Fibroblast of lung (primary cell): Measurements from ENCODE around the gene LHFPL5. TPM values are rescaled to one million over a fixed set of nuclear protein-coding genes. Genes with fewer than 3 reads are reported as not detected.

ENCODE experiments used
- DNase-seq, 2 donors: peaks; one replicate each; pipeline versions ENCODE4 v3.0.0 to v3.0.0-alpha.2; 2010; ENCODE audit warnings: low read depth in 2 of 2
- H2AFZ ChIP-seq: 2 replicates; pipeline ENCODE4 v1.5.1; 2012; ENCODE audit warnings: low read length, control low read depth, inconsistent platforms
- H3K27ac ChIP-seq: 2 replicates; pipeline ENCODE4 v1.5.1; 2011; ENCODE audit warnings: low read length, control low read depth; ENCODE audit not compliant: insufficient read depth
- H3K27me3 ChIP-seq: 2 replicates; pipeline ENCODE4 v1.5.1; 2011; ENCODE audit warnings: mild to moderate bottlenecking, low read length; ENCODE audit not compliant: control insufficient read depth, insufficient read depth
- H3K36me3 ChIP-seq: 2 replicates; pipeline ENCODE4 v1.5.1; 2011; ENCODE audit warnings: low read length; ENCODE audit not compliant: control insufficient read depth, insufficient read depth
- H3K4me1 ChIP-seq: 2 replicates; pipeline ENCODE4 v1.5.1; 2011; ENCODE audit warnings: low read length; ENCODE audit not compliant: control insufficient read depth, insufficient read depth; ENCODE audit errors: extremely low read depth
- H3K4me2 ChIP-seq: 2 replicates; pipeline ENCODE4 v1.5.1; 2011; ENCODE audit warnings: low read length, control low read depth; ENCODE audit not compliant: insufficient read depth; ENCODE audit errors: extremely low read depth
- H3K4me3 ChIP-seq, 4 experiments: fragments of 200-600 bp in 1 of 4; sonication (generic) in 1 of 4; replicated peaks in 1 of 4; 2 replicates each; pipeline ENCODE4 v1.5.1; 2011 to 2016; ENCODE audit warnings: low read length in 4 of 4, low read depth in 3 of 4, mild to moderate bottlenecking in 3 of 4, control low read depth in 2 of 4, inconsistent platforms in 1 of 4, mixed read lengths in 1 of 4; ENCODE audit not compliant: insufficient read depth in 1 of 4; ENCODE audit errors: control extremely low read depth in 1 of 4
- H3K79me2 ChIP-seq: 2 replicates; pipeline ENCODE4 v1.5.1; 2012; ENCODE audit warnings: mild to moderate bottlenecking, low read length, inconsistent platforms; ENCODE audit not compliant: control insufficient read depth, insufficient read depth
- H3K9ac ChIP-seq: 2 replicates; pipeline ENCODE4 v1.5.1; 2011; ENCODE audit warnings: mild to moderate bottlenecking, low read length, control low read depth; ENCODE audit not compliant: insufficient read depth
- H3K9me3 ChIP-seq: 2 replicates; pipeline ENCODE4 v1.5.1; 2012; ENCODE audit warnings: low read depth, low read length; ENCODE audit not compliant: control insufficient read depth, insufficient read depth
- H4K20me1 ChIP-seq: 2 replicates; pipeline ENCODE4 v1.5.1; 2011; ENCODE audit warnings: low read length; ENCODE audit not compliant: control insufficient read depth, insufficient read depth; ENCODE audit errors: extremely low read depth
- EZH2 ChIP-seq: IDR thresholded peaks from 2 replicates; pipeline ENCODE4 v1.5.1; 2012; ENCODE audit warnings: low read length, control low read depth, mild to moderate bottlenecking; ENCODE audit errors: missing control alignments
- polyA plus RNA-seq, 2 donors: library from polyadenylated mRNA; depleted of rRNA in 1 of 2; stranded (reverse) in 1 of 2; unstranded in 1 of 2; fragments of >200 nt; gene quantifications; 2 replicates each; pipeline ENCODE4 v1.2.1, GENCODE V29; 2011 to 2012; ENCODE audit warnings: missing spikeins in 1 of 2
- total RNA-seq: library from RNA; depleted of rRNA; stranded (reverse); fragments of >200 nt; gene quantifications from 2 replicates; pipeline ENCODE4 v1.2.1, GENCODE V29; 2014
- TF ChIP-seq, protein P1 (sequence below), 2 donors: IDR thresholded peaks in 1 of 2; conservative IDR thresholded peaks in 1 of 2; 1 replicate in 1 of 2; 2 replicates in 1 of 2; pipeline ENCODE4 v1.5.1; 2011 to 2012; ENCODE audit warnings: low read length in 2 of 2, control low read depth in 1 of 2, inconsistent platforms in 1 of 2, low read depth in 1 of 2, mild to moderate bottlenecking in 1 of 2

The LHFPL5 gene
- total and polyA plus RNA-seq, 2 donors (not counting 1 experiment from before 2014, with no cell fraction given): not detected

- no peak overlapping the region for H2AFZ ChIP-seq
- H3K9ac ChIP-seq: no peak overlapping the region
- no peak for DNase-seq
- H3K4me2 ChIP-seq: no peak overlapping the region
- no peaks in the 10 kb centered on the region for H3K4me1 ChIP-seq
- no peaks in the 10 kb centered on the region for H3K36me3 ChIP-seq
- H3K27me3 ChIP-seq: peaks cover 3% of the 10 kb centered on the region
- H3K9me3 ChIP-seq: no peaks in the 10 kb centered on the region
- H4K20me1 ChIP-seq: no peaks in the 10 kb centered on the region
- no peaks in the 10 kb centered on the region for H3K79me2 ChIP-seq
- H3K4me3 ChIP-seq: no peak overlapping the region
- no peak for TF ChIP-seq EZH2
- TF ChIP-seq, protein P1, sequence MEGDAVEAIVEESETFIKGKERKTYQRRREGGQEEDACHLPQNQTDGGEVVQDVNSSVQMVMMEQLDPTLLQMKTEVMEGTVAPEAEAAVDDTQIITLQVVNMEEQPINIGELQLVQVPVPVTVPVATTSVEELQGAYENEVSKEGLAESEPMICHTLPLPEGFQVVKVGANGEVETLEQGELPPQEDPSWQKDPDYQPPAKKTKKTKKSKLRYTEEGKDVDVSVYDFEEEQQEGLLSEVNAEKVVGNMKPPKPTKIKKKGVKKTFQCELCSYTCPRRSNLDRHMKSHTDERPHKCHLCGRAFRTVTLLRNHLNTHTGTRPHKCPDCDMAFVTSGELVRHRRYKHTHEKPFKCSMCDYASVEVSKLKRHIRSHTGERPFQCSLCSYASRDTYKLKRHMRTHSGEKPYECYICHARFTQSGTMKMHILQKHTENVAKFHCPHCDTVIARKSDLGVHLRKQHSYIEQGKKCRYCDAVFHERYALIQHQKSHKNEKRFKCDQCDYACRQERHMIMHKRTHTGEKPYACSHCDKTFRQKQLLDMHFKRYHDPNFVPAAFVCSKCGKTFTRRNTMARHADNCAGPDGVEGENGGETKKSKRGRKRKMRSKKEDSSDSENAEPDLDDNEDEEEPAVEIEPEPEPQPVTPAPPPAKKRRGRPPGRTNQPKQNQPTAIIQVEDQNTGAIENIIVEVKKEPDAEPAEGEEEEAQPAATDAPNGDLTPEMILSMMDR (conservative IDR thresholded peaks at IDR 0.05 in 1 of 2, IDR thresholded peaks at IDR 0.05 in 1 of 2; ENCODE audit: low read depth in 1 of 2, low read length in 2 of 2): no peak
- no peak overlapping the region for H3K27ac ChIP-seq
Observed at GRCh38 chr6:35798706-35799105, 6.4 kb upstream of the LHFPL5 start.

GRCh38 chr6:35801148-35801547 is 4.0 kb upstream of the LHFPL5 start:
- TF ChIP-seq EZH2: no peak
- TF ChIP-seq, protein P1 (conservative IDR thresholded peaks at IDR 0.05 in 1 of 2, IDR thresholded peaks at IDR 0.05 in 1 of 2; ENCODE audit: low read depth in 1 of 2, low read length in 2 of 2): no peak
- no peak overlapping the region for H2AFZ ChIP-seq
- H3K4me2 ChIP-seq: no peak overlapping the region
- no peak overlapping the region for H3K4me3 ChIP-seq
- no peaks in the 10 kb centered on the region for H3K4me1 ChIP-seq
- H3K79me2 ChIP-seq: no peaks in the 10 kb centered on the region
- H3K27me3 ChIP-seq: peaks cover 3% of the 10 kb centered on the region
- H3K36me3 ChIP-seq: no peaks in the 10 kb centered on the region
- no peaks in the 10 kb centered on the region for H4K20me1 ChIP-seq
- DNase-seq: no peak
- no peaks in the 10 kb centered on the region for H3K9me3 ChIP-seq
- no peak overlapping the region for H3K27ac ChIP-seq
- H3K9ac ChIP-seq: no peak overlapping the region

DNA sequence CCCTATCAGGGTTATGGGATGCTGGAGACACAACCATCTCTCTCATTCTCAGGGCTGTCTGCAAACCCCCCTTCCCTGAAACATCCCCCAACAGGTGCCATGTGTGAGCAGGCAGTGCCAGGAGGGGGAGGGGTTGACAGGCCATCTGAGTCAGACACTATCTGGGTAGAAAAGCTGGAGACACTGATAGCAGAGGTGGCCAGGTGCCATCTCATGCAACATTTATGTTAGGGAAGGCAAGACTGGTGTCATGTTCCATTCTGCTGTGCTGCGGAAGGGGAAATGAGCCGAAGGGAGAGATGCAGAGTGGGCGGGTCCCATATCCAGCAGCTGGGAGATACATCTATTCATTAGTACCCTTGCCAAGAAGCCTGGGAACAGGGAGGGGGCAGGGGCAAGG is 3.5 kb downstream of the LHFPL5 start:
- no peak overlapping the region for H3K4me3 ChIP-seq
- no peaks in the 10 kb centered on the region for H3K27me3 ChIP-seq
- H3K9me3 ChIP-seq: no peaks in the 10 kb centered on the region
- H4K20me1 ChIP-seq: no peaks in the 10 kb centered on the region
- no peak overlapping the region for H3K27ac ChIP-seq
- H3K9ac ChIP-seq: no peak overlapping the region
- H3K4me1 ChIP-seq: no peaks in the 10 kb centered on the region
- TF ChIP-seq EZH2: no peak
- TF ChIP-seq, protein P1 (conservative IDR thresholded peaks at IDR 0.05 in 1 of 2, IDR thresholded peaks at IDR 0.05 in 1 of 2; ENCODE audit: low read depth in 1 of 2, low read length in 2 of 2): no peak
- no peak overlapping the region for H2AFZ ChIP-seq
- no peak overlapping the region for H3K4me2 ChIP-seq
- H3K36me3 ChIP-seq: no peaks in the 10 kb centered on the region
- peak in 1 of 2 donors; percentile 11 for DNase-seq
- no peaks in the 10 kb centered on the region for H3K79me2 ChIP-seq
